HFFc6 (cell line): ENCODE results near the gene CTDP1. TPM values are rescaled to one million over a fixed set of nuclear protein-coding genes. Genes with fewer than 3 reads are reported as not detected.
"Not testable (repeated sequence)": the region's sequence is repeated elsewhere in the genome, so short reads cannot be mapped to it uniquely, and the experiment has no call there.

Experiments used
- DNase-seq: peaks from one replicate; pipeline ENCODE4 v3.0.0-alpha.2; 2018
- H3K27ac Mint-ChIP-seq: 2 replicates; pipeline ENCODE4 v1.8.0; 2020; ENCODE audit warnings: mild to moderate bottlenecking, mixed read lengths
- H3K27me3 Mint-ChIP-seq: 2 replicates; pipeline ENCODE4 v1.8.0; 2021; ENCODE audit warnings: mild to moderate bottlenecking, moderate library complexity, mixed read lengths; ENCODE audit not compliant: insufficient read depth
- H3K36me3 Mint-ChIP-seq: 2 replicates; pipeline ENCODE4 v1.8.0; 2021; ENCODE audit warnings: low read depth, mixed read lengths
- H3K4me1 Mint-ChIP-seq: 2 replicates; pipeline ENCODE4 v1.8.0; 2020; ENCODE audit warnings: low read depth, mixed read lengths
- H3K4me3 Mint-ChIP-seq: 2 replicates; pipeline ENCODE4 v1.8.0; 2020; ENCODE audit warnings: mild to moderate bottlenecking, moderate library complexity, mixed read lengths
- H3K9me3 Mint-ChIP-seq: 2 replicates; pipeline ENCODE4 v1.8.0; 2020; ENCODE audit warnings: mild to moderate bottlenecking, mixed read lengths
- CTCF ChIP-seq: fragments of 200-600 bp; sonication (generic); IDR thresholded peaks from 2 replicates; pipeline ENCODE4 v1.5.0; 2021; ENCODE audit warnings: antibody characterized with exemption, mild to moderate bottlenecking
- total RNA-seq, 6 experiments: library from RNA; stranded (reverse); fragmentation: NEBNext Ultra II Directional; extraction: Animal tissue kit (Norgen Biotek cat#: 25700); gene quantifications; 2 replicates in 1 of 6; 3 replicates in 5 of 6; pipeline ENCODE4 v1.2.3, GENCODE V29; 2021

Gene CTDP1
- total RNA-seq, 6 experiments from 2014 or later, result 15.6 to 18.2 (median 16.6) TPM

GRCh38 chr18:79715280-79715679 is 35.7 kb downstream of the CTDP1 start:
- Mint-ChIP-seq H3K9me3 (peaks cover 24% of the 10 kb centered on the region), H3K27me3 (no peaks in the 10 kb centered on the region; the same call in 1 of the 2 replicates), H3K4me3 (no peak overlapping the region), H3K27ac (no peak overlapping the region), H3K4me1 (no peaks in the 10 kb centered on the region), H3K36me3 (peaks cover 68% of the 10 kb centered on the region)
- no peak for TF ChIP-seq CTCF
- DNase-seq, result no peak

DNA sequence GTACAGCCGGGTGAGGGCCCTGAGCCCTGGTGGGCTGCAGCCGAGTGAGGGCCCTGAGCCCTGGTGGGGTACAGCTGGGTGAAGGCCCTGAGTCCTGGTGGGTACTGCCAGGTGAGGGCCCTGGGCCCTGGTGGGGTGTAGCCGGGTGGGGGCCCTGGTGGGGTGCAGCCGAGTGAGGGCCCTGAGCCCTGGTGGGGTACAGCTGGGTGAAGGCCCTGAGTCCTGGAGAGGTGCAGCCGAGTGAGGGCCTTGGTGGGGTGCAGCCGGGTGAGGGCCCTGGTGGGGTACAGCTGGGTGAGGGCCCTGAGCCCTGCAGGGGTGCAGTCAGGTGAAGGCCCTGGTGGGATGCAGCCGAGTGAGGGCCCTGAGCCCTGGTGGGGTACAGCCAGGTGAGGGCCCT is 37.5 kb downstream of the CTDP1 start:
- Mint-ChIP-seq H3K4me1 (no peaks in the 10 kb centered on the region), H3K4me3 (no peak overlapping the region), H3K36me3 (peaks cover 69% of the 10 kb centered on the region), H3K27ac (no peak overlapping the region), H3K27me3 (no peaks in the 10 kb centered on the region; the same call in 1 of the 2 replicates), H3K9me3 (peaks cover 29% of the 10 kb centered on the region)
- no peak for DNase-seq
- no peak for TF ChIP-seq CTCF

DNA sequence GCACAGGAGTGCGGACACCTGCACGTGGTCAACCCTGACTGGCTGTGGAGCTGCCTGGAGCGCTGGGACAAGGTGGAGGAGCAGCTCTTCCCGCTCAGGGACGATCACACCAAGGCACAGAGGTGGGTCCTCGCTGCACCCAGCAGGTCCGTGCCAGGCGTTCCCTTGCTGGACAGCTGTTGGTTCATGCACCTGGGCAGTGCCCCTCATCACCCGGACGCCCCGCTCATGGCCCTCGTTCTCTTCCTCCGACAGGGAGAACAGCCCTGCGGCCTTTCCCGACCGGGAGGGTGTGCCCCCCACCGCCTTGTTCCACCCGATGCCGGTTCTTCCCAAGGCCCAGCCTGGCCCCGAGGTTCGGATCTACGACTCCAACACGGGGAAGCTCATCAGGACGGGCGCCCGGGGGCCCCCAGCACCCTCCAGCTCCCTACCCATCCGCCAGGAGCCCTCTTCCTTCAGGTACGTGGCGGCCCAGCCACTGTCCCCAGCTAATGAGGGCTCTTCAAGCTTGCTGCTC is 38.0 kb downstream of the CTDP1 start:
- H3K36me3 Mint-ChIP-seq, result peaks cover 71% of the 10 kb centered on the region
- no peak overlapping the region for H3K4me3 Mint-ChIP-seq

DNA sequence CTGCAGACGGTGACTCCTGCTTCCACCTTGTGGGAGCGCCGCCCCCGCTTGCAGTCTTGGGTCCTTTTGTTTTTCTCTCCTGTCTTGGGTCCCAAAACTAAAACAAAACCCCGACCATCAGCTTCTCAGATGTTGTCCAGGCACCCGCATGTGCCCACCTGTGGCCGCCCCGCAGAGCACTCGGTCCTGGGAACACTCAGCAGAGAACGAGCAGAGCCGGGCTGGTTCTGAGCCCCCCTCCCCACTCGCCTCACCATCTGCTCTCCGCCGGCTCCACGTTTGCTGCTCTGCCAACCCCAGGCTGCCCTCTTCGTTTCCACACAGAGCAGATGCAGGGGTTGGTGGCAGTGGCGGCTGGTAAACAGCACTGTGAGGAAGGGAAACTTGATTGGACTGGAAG is 38.5 kb downstream of the CTDP1 start:
- Mint-ChIP-seq H3K27ac (no peak overlapping the region), H3K9me3 (peaks cover 34% of the 10 kb centered on the region), H3K4me3 (no peak overlapping the region), H3K27me3 (no peaks in the 10 kb centered on the region; the same call in 1 of the 2 replicates), H3K36me3 (peaks cover 71% of the 10 kb centered on the region), H3K4me1 (no peaks in the 10 kb centered on the region)
- DNase-seq, result no peak
- no peak for TF ChIP-seq CTCF

More for the DNA sequence above, 38.0 kb downstream of the CTDP1 start:
- H3K9me3 Mint-ChIP-seq, result peaks cover 29% of the 10 kb centered on the region
- no peaks in the 10 kb centered on the region for H3K4me1 Mint-ChIP-seq
- no peak overlapping the region for H3K27ac Mint-ChIP-seq
- no peak for TF ChIP-seq CTCF
- H3K27me3 Mint-ChIP-seq, result no peaks in the 10 kb centered on the region; the same call in 1 of the 2 replicates
- no peak for DNase-seq

DNA sequence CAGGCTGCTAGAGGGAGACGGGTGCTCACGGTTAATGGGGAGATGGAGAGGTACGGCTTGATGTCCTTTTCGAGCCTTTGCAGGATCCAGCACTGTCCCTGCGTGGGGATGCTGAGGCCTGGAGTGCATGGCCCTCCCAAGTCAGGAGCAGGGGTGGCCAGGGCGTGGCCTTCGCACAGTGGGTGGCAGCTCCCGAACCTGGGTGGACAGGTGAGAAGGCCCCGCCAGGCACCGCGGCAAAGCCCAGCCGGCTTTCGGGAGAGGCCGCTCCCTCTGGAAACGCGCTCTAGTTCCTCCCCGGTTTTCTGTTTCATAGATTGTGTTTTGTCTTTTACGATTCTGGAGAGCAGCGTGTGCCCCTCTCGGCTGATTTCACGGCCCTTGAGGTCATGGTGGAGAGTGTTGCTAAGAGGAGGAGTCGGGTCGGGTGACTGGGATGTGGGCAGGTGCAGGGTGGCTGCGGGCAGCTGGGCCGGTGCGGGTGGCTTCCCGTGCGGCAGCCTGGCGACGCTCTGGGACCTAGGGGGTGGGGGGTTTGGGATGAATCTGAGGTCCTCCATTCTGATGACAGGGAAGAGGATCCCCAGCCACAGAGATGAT is 39.4 kb downstream of the CTDP1 start:
- TF ChIP-seq CTCF, result no peak
- no peak overlapping the region for H3K4me3 Mint-ChIP-seq
- H3K27me3 Mint-ChIP-seq, result no peaks in the 10 kb centered on the region; the same call in 1 of the 2 replicates
- peaks cover 43% of the 10 kb centered on the region for H3K9me3 Mint-ChIP-seq
- H3K4me1 Mint-ChIP-seq, result no peaks in the 10 kb centered on the region
- no peak overlapping the region for H3K27ac Mint-ChIP-seq
- DNase-seq, result no peak
- H3K36me3 Mint-ChIP-seq, result peaks cover 73% of the 10 kb centered on the region

DNA sequence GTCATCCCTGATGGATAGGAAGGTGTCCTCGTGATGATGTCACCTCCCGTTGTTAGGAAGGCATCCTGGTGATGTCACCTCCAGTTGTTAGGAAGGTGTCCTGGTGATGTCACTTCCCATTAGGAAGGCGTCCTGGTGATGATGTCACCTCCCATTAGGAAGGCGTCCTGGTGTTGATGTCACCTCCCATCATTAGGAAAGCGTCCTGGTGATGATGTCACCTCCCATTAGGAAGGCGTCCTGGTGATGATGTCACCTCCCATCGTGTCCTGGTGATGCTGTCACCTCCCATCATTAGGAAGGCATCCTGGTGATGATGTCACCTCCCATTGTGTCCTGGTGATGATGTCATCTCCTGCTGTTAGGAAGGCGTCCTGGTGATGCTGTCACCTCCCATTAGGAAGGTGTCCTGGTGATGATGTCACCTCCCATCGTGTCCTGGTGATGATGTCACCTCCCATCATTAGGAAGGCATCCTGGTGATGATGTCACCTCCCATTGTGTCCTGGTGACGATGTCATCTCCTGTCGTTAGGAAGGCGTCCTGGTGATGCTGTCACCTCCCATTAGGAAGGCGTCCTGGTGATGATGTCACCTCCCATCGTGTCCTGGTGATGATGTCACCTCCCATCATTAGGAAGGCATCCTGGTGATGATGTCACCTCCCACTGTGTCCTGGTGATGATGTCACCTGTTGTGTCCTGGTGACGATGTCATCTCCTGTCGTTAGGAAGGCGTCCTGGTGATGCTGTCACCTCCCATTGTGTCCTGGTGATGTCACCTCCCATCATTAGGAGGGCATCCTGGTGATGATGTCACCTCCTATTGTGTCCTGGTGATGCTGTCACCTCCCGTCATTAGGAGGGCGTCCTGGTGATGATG is 40.1 kb downstream of the CTDP1 start:
- not testable (repeated sequence) for DNase-seq, H3K27ac Mint-ChIP-seq, H3K4me3 Mint-ChIP-seq, H3K4me1 Mint-ChIP-seq, H3K27me3 Mint-ChIP-seq
- H3K9me3 Mint-ChIP-seq, result peaks cover 49% of the 10 kb centered on the region
- H3K36me3 Mint-ChIP-seq, result peaks cover 81% of the 10 kb centered on the region
